H7 (cell line): Measurements from ENCODE around the gene ARMH2. TPM values are rescaled to one million over a fixed set of nuclear protein-coding genes. Genes with fewer than 3 reads are reported as not detected.

ENCODE experiments used
- total RNA-seq: library from RNA; depleted of rRNA; stranded (reverse); fragments of >200 nt; shearing (Covaris generic); gene quantifications from 2 replicates; pipeline ENCODE4 v1.2.3, GENCODE V29; 2014; rRNA removed

ARMH2 gene
- total RNA-seq, 1 experiment from 2014 or later, result not detected

Other genes with a start within 250 kb of the ARMH2 start
- 0.07 and 0.15 TPM in 2 replicates for gene KIAA0319, start 152.7 kb downstream of the ARMH2 start, total RNA-seq
- gene TDP2, start 132.0 kb downstream of the ARMH2 start, total RNA-seq, result 15.6 and 15.7 TPM in 2 replicates
- 6.7 and 12.4 TPM in 2 replicates for gene ACOT13, start 131.8 kb downstream of the ARMH2 start, total RNA-seq
- 80.2 and 83.3 TPM in 2 replicates for gene C6orf62, start 79.8 kb downstream of the ARMH2 start, total RNA-seq
- 75.3 and 91.8 TPM in 2 replicates for gene GMNN, start 24.0 kb downstream of the ARMH2 start, total RNA-seq
- gene RIPOR2, start 137.0 kb upstream of the ARMH2 start, total RNA-seq, result 0.22 and 0.31 TPM in 2 replicates